Airway epithelial cell (primary cell): ENCODE results near the gene OR5T2. TPM values are rescaled to one million over a fixed set of nuclear protein-coding genes. Genes with fewer than 3 reads are reported as not detected.

Experiments used
- total RNA-seq: library from RNA; depleted of rRNA; stranded (reverse); fragments of >200 nt; gene quantifications from 2 replicates; pipeline ENCODE4 v1.2.3, GENCODE V29; 2015

Gene OR5T2
- not detected in 2 replicates for total RNA-seq

DNA sequence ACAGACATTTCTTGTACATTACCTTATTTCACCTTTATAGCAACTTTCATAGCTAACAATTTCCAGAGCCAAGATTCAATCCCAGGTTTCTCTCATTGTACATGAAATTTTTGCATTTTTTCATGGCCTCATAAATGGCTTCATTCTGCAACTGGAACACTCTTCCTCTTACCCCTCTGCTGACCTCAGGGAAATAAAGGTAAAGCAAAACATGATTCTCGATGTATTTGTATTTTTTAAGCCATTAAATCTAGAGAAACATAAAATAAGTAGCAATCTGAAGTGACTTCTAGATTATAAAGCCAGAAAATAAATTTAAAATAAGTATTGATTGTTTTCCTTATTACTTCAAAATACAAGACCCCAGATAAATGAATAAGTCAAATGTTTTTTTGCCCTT, at the start of gene OR5T2:
TSS of gene OR5T2 (minus strand) at position 101 of the 400 bp plus-strand sequence. CDS start 1,193 bp downstream, outside the sequence.

DNA sequence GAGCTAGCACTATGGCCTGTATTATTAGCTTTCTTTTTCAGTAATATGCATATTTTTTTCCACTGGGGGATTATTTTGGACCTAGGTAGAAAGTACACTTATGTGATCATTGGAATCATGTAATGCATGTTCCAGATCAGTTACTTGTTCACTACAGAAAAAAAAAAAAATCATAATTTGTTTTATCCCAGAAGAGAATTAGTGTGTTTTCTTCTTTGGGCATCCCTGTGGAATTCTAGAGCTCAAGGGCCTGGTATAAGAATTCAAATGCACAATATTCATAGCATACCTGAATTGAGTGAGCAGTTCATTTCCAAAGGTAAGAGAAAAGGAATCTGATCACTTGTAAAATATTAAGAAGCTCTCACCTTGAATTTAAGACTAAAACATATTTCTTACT, 39.8 kb upstream of the OR5T2 start, which contains the start of gene OR5T1:
TSS of gene OR5T1 (plus strand) at position 301 of the 400 bp plus-strand sequence. CDS start 1,485 bp downstream, outside the sequence.

DNA sequence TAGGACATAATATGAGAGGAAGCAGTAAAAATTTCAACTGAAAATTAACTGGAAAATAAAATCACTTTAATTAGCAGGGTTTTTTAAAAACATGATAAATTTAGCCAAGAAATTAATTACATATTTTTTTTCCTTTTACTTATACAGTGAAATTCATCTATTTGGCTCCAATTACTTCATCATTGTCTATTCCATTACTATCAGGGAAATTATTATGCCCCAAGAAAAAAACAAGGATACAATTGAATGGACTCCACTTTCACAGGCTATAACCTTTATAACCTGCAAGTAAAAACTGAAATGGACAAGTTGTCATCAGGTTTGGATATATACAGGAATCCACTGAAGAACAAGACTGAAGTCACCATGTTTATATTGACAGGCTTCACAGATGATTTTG, 17.9 kb upstream of the OR5T2 start, which contains the start of gene OR5T3:
TSS of gene OR5T3 (plus strand) at position 301 of the 400 bp plus-strand sequence. CDS start at position 301, 0 bp downstream.

Other genes with a start within 250 kb of the OR5T2 start
- not detected in 2 replicates for gene OR5F1, start 239.6 kb downstream of the OR5T2 start, total RNA-seq
- gene OR5AS1, start 206.6 kb downstream of the OR5T2 start, total RNA-seq = not detected in 2 replicates
- gene OR8I2, start 140.9 kb downstream of the OR5T2 start, total RNA-seq = not detected in 2 replicates
- not detected in 2 replicates for gene OR8H2, start 130.6 kb downstream of the OR5T2 start, total RNA-seq
- gene OR8H3, start 111.9 kb downstream of the OR5T2 start, total RNA-seq = not detected in 2 replicates
- gene OR8J3, start 94.1 kb downstream of the OR5T2 start, total RNA-seq = not detected in 2 replicates
- gene OR8K5, start 73.9 kb downstream of the OR5T2 start, total RNA-seq = not detected in 2 replicates
- gene OR5J2, start 57.6 kb downstream of the OR5T2 start, total RNA-seq = not detected in 2 replicates
- gene OR5T3, start 18.0 kb upstream of the OR5T2 start, total RNA-seq = not detected in 2 replicates
- not detected in 2 replicates for gene OR5T1, start 39.9 kb upstream of the OR5T2 start, total RNA-seq
- not detected in 2 replicates for gene OR8H1, start 58.0 kb upstream of the OR5T2 start, total RNA-seq
- not detected in 2 replicates for gene OR8K3, start 80.9 kb upstream of the OR5T2 start, total RNA-seq
- gene OR8K1, start 111.8 kb upstream of the OR5T2 start, total RNA-seq = not detected in 2 replicates
- gene OR8J1, start 120.0 kb upstream of the OR5T2 start, total RNA-seq = not detected in 2 replicates
- gene OR8U1, start 141.4 kb upstream of the OR5T2 start, total RNA-seq = not detected in 2 replicates
- gene OR5AL1, start 178.4 kb upstream of the OR5T2 start, total RNA-seq = not detected in 2 replicates
- gene OR5M3, start 239.1 kb upstream of the OR5T2 start, total RNA-seq = not detected in 2 replicates